Fibroblast of lung (primary cell): ENCODE results near the gene ITLN2. TPM values are rescaled to one million over a fixed set of nuclear protein-coding genes. Genes with fewer than 3 reads are reported as not detected.
"Not testable (repeated sequence)": the region's sequence is repeated elsewhere in the genome, so short reads cannot be mapped to it uniquely, and the experiment has no call there.

Experiments used
- DNase-seq, 2 donors: peaks; one replicate each; pipeline versions ENCODE4 v3.0.0 to v3.0.0-alpha.2; 2010; ENCODE audit warnings: low read depth in 2 of 2
- H2AFZ ChIP-seq: 2 replicates; pipeline ENCODE4 v1.5.1; 2012; ENCODE audit warnings: low read length, control low read depth, inconsistent platforms
- H3K27ac ChIP-seq: 2 replicates; pipeline ENCODE4 v1.5.1; 2011; ENCODE audit warnings: low read length, control low read depth; ENCODE audit not compliant: insufficient read depth
- H3K27me3 ChIP-seq: 2 replicates; pipeline ENCODE4 v1.5.1; 2011; ENCODE audit warnings: mild to moderate bottlenecking, low read length; ENCODE audit not compliant: control insufficient read depth, insufficient read depth
- H3K36me3 ChIP-seq: 2 replicates; pipeline ENCODE4 v1.5.1; 2011; ENCODE audit warnings: low read length; ENCODE audit not compliant: control insufficient read depth, insufficient read depth
- H3K4me1 ChIP-seq: 2 replicates; pipeline ENCODE4 v1.5.1; 2011; ENCODE audit warnings: low read length; ENCODE audit not compliant: control insufficient read depth, insufficient read depth; ENCODE audit errors: extremely low read depth
- H3K4me2 ChIP-seq: 2 replicates; pipeline ENCODE4 v1.5.1; 2011; ENCODE audit warnings: low read length, control low read depth; ENCODE audit not compliant: insufficient read depth; ENCODE audit errors: extremely low read depth
- H3K4me3 ChIP-seq, 4 experiments: fragments of 200-600 bp in 1 of 4; sonication (generic) in 1 of 4; replicated peaks in 1 of 4; 2 replicates each; pipeline ENCODE4 v1.5.1; 2011 to 2016; ENCODE audit warnings: low read length in 4 of 4, low read depth in 3 of 4, mild to moderate bottlenecking in 3 of 4, control low read depth in 2 of 4, inconsistent platforms in 1 of 4, mixed read lengths in 1 of 4; ENCODE audit not compliant: insufficient read depth in 1 of 4; ENCODE audit errors: control extremely low read depth in 1 of 4
- H3K79me2 ChIP-seq: 2 replicates; pipeline ENCODE4 v1.5.1; 2012; ENCODE audit warnings: mild to moderate bottlenecking, low read length, inconsistent platforms; ENCODE audit not compliant: control insufficient read depth, insufficient read depth
- H3K9ac ChIP-seq: 2 replicates; pipeline ENCODE4 v1.5.1; 2011; ENCODE audit warnings: mild to moderate bottlenecking, low read length, control low read depth; ENCODE audit not compliant: insufficient read depth
- H3K9me3 ChIP-seq: 2 replicates; pipeline ENCODE4 v1.5.1; 2012; ENCODE audit warnings: low read depth, low read length; ENCODE audit not compliant: control insufficient read depth, insufficient read depth
- H4K20me1 ChIP-seq: 2 replicates; pipeline ENCODE4 v1.5.1; 2011; ENCODE audit warnings: low read length; ENCODE audit not compliant: control insufficient read depth, insufficient read depth; ENCODE audit errors: extremely low read depth
- EZH2 ChIP-seq: IDR thresholded peaks from 2 replicates; pipeline ENCODE4 v1.5.1; 2012; ENCODE audit warnings: low read length, control low read depth, mild to moderate bottlenecking; ENCODE audit errors: missing control alignments
- polyA plus RNA-seq, 2 donors: library from polyadenylated mRNA; depleted of rRNA in 1 of 2; stranded (reverse) in 1 of 2; unstranded in 1 of 2; fragments of >200 nt; gene quantifications; 2 replicates each; pipeline ENCODE4 v1.2.1, GENCODE V29; 2011 to 2012; ENCODE audit warnings: missing spikeins in 1 of 2
- total RNA-seq: library from RNA; depleted of rRNA; stranded (reverse); fragments of >200 nt; gene quantifications from 2 replicates; pipeline ENCODE4 v1.2.1, GENCODE V29; 2014
- TF ChIP-seq, protein P1 (sequence below), 2 donors: IDR thresholded peaks in 1 of 2; conservative IDR thresholded peaks in 1 of 2; 1 replicate in 1 of 2; 2 replicates in 1 of 2; pipeline ENCODE4 v1.5.1; 2011 to 2012; ENCODE audit warnings: low read length in 2 of 2, control low read depth in 1 of 2, inconsistent platforms in 1 of 2, low read depth in 1 of 2, mild to moderate bottlenecking in 1 of 2

The ITLN2 gene
- total and polyA plus RNA-seq, 2 donors (not counting 1 experiment from before 2014, with no cell fraction given), result not detected

- TF ChIP-seq EZH2, result no peak
- TF ChIP-seq, protein P1, sequence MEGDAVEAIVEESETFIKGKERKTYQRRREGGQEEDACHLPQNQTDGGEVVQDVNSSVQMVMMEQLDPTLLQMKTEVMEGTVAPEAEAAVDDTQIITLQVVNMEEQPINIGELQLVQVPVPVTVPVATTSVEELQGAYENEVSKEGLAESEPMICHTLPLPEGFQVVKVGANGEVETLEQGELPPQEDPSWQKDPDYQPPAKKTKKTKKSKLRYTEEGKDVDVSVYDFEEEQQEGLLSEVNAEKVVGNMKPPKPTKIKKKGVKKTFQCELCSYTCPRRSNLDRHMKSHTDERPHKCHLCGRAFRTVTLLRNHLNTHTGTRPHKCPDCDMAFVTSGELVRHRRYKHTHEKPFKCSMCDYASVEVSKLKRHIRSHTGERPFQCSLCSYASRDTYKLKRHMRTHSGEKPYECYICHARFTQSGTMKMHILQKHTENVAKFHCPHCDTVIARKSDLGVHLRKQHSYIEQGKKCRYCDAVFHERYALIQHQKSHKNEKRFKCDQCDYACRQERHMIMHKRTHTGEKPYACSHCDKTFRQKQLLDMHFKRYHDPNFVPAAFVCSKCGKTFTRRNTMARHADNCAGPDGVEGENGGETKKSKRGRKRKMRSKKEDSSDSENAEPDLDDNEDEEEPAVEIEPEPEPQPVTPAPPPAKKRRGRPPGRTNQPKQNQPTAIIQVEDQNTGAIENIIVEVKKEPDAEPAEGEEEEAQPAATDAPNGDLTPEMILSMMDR (conservative IDR thresholded peaks at IDR 0.05 in 1 of 2, IDR thresholded peaks at IDR 0.05 in 1 of 2; ENCODE audit: low read depth in 1 of 2, low read length in 2 of 2), result no peak
- no peaks in the 10 kb centered on the region for H3K9me3 ChIP-seq
- H3K27ac ChIP-seq, result no peak overlapping the region
- no peaks in the 10 kb centered on the region for H3K36me3 ChIP-seq
- H3K4me3 ChIP-seq, result no peak overlapping the region
- no peak overlapping the region for H3K4me2 ChIP-seq
- no peaks in the 10 kb centered on the region for H4K20me1 ChIP-seq
- no peak overlapping the region for H2AFZ ChIP-seq
- no peaks in the 10 kb centered on the region for H3K79me2 ChIP-seq
- H3K27me3 ChIP-seq, result no peaks in the 10 kb centered on the region
- H3K4me1 ChIP-seq, result no peaks in the 10 kb centered on the region
- DNase-seq, result no peak
- no peak overlapping the region for H3K9ac ChIP-seq
These were observed 18.9 kb downstream of the ITLN2 start for GRCh38 chr1:160935527-160936258.

GRCh38 chr1:160933305-160933704 is 21.3 kb downstream of the ITLN2 start:
- H3K4me2 ChIP-seq, H3K9me3 ChIP-seq, H3K9ac ChIP-seq, H2AFZ ChIP-seq, H3K4me3 ChIP-seq, H3K27ac ChIP-seq, DNase-seq, H3K79me2 ChIP-seq, H3K36me3 ChIP-seq, H3K4me1 ChIP-seq, H3K27me3 ChIP-seq, H4K20me1 ChIP-seq: not testable (repeated sequence)

DNA sequence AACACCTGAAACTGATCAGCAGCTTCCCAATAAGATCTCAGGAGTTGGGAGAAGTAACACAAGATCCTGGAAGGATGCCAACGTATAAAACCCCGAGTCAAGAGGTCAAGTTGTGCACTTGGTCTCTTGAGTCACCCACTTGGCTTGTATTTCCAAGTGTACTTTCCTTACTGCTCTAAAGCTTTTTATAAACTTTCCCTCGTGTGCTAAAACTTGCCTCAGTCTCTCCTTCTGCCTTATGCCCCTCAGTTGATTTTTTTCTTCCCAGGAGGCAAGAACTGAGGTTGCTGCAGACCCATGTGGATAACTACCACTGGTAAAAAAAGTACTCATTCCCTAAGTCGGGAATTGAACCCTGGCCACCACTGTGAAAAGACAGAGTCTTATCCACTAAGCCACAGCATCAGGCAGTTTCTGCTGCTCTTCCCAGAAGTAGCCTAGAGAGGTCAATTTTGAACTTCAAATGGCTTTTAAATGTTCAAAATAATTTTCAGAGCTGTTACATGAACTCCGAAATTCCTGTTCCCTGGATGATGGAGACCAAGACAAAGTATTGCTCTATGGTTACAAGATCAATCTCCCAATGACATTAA is 28.9 kb downstream of the ITLN2 start:
- no peak overlapping the region for H3K9ac ChIP-seq
- H3K9me3 ChIP-seq, result no peaks in the 10 kb centered on the region
- DNase-seq, result no peak
- H3K4me1 ChIP-seq, result no peaks in the 10 kb centered on the region
- no peak overlapping the region for H2AFZ ChIP-seq
- H3K36me3 ChIP-seq, result no peaks in the 10 kb centered on the region
- H4K20me1 ChIP-seq, result no peaks in the 10 kb centered on the region
- H3K79me2 ChIP-seq, result no peaks in the 10 kb centered on the region
- no peak overlapping the region for H3K4me3 ChIP-seq
- TF ChIP-seq, protein P1 (conservative IDR thresholded peaks at IDR 0.05 in 1 of 2, IDR thresholded peaks at IDR 0.05 in 1 of 2; ENCODE audit: low read depth in 1 of 2, low read length in 2 of 2), result no peak
- TF ChIP-seq EZH2, result no peak
- H3K4me2 ChIP-seq, result no peak overlapping the region
- H3K27ac ChIP-seq, result no peak overlapping the region
- H3K27me3 ChIP-seq, result no peaks in the 10 kb centered on the region
